ENCODE data around the gene FAM120A.
A peak's percentile ranks its signal among the peaks of the same experiment; 100 is the strongest.

FAM120A gene

DNA sequence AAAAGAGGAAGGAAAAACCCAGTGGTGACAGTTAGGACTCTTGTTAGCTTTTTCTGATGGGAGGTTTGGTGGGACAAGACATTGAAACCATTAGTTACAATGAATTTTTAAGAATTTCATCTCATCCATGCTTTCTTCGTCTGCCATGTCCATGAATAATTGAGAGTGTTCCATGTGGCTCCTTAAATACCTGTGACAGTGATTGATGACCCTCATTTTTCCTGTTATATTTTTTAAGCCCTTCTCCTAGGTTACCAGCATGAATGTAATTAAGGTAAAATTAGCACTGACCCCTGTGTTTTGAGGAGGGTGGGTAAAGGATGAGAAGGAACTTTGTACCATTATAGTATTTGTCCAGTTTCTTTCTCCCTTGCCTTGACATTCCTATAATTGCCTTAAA lies 101.4 kb downstream of the FAM120A start:
- H3K27ac Mint-ChIP-seq, result peak overlapping the region; percentile 21

DNA sequence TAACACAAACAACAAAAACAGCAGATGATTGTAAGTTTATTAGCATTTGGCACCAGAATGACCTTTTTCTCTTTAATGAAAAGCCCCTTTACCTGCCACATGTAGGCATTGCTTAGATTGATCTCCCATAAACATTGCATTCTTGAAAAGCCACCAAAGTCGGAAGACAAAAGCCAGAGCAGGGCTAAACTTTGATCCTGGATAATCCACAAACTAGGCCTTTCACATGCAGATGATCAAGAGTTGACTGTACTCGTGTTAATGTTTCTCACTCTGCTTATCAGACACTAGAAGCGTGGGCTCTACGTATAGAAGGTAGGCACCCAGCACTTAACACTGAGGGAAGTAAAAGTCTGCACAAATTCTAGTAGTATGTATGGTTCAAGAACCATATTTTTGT lies 103.9 kb downstream of the FAM120A start:
- Mint-ChIP-seq H3K27me3 (no peaks in the 10 kb centered on the region), H3K4me1 (no peaks in the 10 kb centered on the region), H3K4me3 (no peak overlapping the region), H3K9me3 (no peaks in the 10 kb centered on the region), H3K27ac (peak overlapping the region; percentile 59), H3K36me3 (peaks cover 30% of the 10 kb centered on the region)
- ATAC-seq (ENCODE audit: low read depth) (no peak), DNase-seq (ENCODE audit: low spot score in 2 of 2) (no peak)

More for the DNA sequence above, 101.4 kb downstream of the FAM120A start:
- Mint-ChIP-seq H3K9me3 (no peaks in the 10 kb centered on the region), H3K27me3 (no peaks in the 10 kb centered on the region), H3K36me3 (peaks cover 25% of the 10 kb centered on the region), H3K4me1 (no peaks in the 10 kb centered on the region), H3K4me3 (no peak overlapping the region)
- ATAC-seq (ENCODE audit: low read depth), result no peak
- no peak for DNase-seq (ENCODE audit: low spot score in 2 of 2)

- H3K27ac Mint-ChIP-seq, result no peak overlapping the region
- H3K4me3 Mint-ChIP-seq, result no peak overlapping the region
- no peaks in the 10 kb centered on the region for H3K4me1 Mint-ChIP-seq
- no peak for ATAC-seq (ENCODE audit: low read depth)
- H3K27me3 Mint-ChIP-seq, result no peaks in the 10 kb centered on the region
- no peak for DNase-seq (ENCODE audit: low spot score in 2 of 2)
- H3K36me3 Mint-ChIP-seq, result peaks cover 28% of the 10 kb centered on the region
- H3K9me3 Mint-ChIP-seq, result no peaks in the 10 kb centered on the region
These were observed 106.1 kb downstream of the FAM120A start for GRCh38 chr9:93557366-93558137.

- Mint-ChIP-seq H3K4me1 (no peaks in the 10 kb centered on the region), H3K27me3 (no peaks in the 10 kb centered on the region), H3K36me3 (peaks cover 29% of the 10 kb centered on the region), H3K9me3 (no peaks in the 10 kb centered on the region), H3K27ac (no peak overlapping the region), H3K4me3 (no peak overlapping the region)
- ATAC-seq (ENCODE audit: low read depth) (no peak), DNase-seq (ENCODE audit: low spot score in 2 of 2) (no peak)
These were observed 107.0 kb downstream of the FAM120A start for GRCh38 chr9:93558503-93558902.

GRCh38 chr9:93560991-93561390 lies 109.5 kb downstream of the FAM120A start:
- Mint-ChIP-seq H3K4me3 (no peak overlapping the region), H3K27ac (no peak overlapping the region), H3K4me1 (peaks cover 2% of the 10 kb centered on the region), H3K9me3 (no peaks in the 10 kb centered on the region), H3K36me3 (peaks cover 28% of the 10 kb centered on the region), H3K27me3 (no peaks in the 10 kb centered on the region)
- DNase-seq (ENCODE audit: low spot score in 2 of 2), result no peak
- ATAC-seq (ENCODE audit: low read depth), result no peak

- DNase-seq (ENCODE audit: low spot score in 2 of 2), result no peak
- Mint-ChIP-seq H3K27ac (no peak overlapping the region), H3K36me3 (peaks cover 22% of the 10 kb centered on the region)
These were observed 110.7 kb downstream of the FAM120A start for GRCh38 chr9:93562157-93562556.

GRCh38 chr9:93565089-93565488 lies 113.6 kb downstream of the FAM120A start:
- H3K9me3 Mint-ChIP-seq, result no peaks in the 10 kb centered on the region
- no peak for ATAC-seq (ENCODE audit: low read depth)

More at GRCh38 chr9:93562157-93562556, 110.7 kb downstream of the FAM120A start:
- no peak for ATAC-seq (ENCODE audit: low read depth)
- Mint-ChIP-seq H3K9me3 (no peaks in the 10 kb centered on the region), H3K4me1 (peaks cover 4% of the 10 kb centered on the region), H3K27me3 (no peaks in the 10 kb centered on the region), H3K4me3 (no peak overlapping the region)

DNA sequence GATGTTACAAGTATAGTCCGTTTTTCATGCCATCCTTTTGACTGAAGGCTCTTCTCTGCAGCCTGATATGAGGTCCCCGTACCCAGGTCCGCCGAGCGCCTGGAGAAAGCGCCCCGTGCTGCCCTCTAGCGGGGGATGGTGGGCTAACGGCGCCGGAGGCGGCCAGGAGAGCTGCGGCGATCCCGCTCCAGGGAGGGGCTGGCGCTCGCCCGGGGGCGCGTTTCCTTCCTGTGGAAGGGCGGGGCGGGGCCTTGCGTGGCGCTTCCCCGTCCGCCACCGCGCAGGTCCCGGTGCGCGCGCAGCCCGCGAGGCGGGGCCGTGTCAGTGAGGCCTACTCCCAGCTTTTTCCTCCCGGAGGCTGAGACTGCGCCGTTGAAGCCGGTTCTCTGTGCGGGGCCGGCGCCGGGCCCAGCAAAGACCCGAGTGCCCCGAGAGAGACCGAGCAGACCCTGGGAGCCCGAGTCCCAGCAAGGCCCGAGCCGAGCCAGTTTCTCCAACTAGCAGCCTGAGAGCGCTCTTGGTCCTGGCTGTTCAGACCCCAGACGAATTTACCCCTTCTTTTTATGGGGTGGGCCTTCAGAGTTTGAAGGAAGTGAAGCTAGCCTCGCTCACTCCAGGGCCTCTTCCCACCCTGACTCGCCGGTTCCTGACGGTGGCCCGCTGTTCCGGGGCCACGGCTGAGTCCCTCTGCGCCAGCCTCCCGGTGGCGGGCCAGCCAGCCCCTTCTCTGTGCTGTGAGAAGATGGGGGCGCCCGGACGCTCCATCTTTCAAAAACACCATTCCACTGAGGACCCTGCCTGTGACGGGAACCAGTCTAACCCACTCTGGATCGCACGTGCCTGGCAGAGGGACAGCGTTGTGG lies 115.2 kb downstream of the FAM120A start:
- ATAC-seq (ENCODE audit: low read depth) (peak; percentile 95), DNase-seq (ENCODE audit: low spot score in 2 of 2) (peak; percentile 100)
- Mint-ChIP-seq H3K4me1 (peaks cover 11% of the 10 kb centered on the region), H3K9me3 (peaks cover 2% of the 10 kb centered on the region), H3K36me3 (peaks cover 16% of the 10 kb centered on the region), H3K4me3 (peak overlapping the region; percentile 86), H3K27ac (peak overlapping the region; percentile 86), H3K27me3 (no peaks in the 10 kb centered on the region)

More at GRCh38 chr9:93565089-93565488, 113.6 kb downstream of the FAM120A start:
- H3K27ac Mint-ChIP-seq, result no peak overlapping the region
- no peak overlapping the region for H3K4me3 Mint-ChIP-seq
- no peak for DNase-seq (ENCODE audit: low spot score in 2 of 2)
- peaks cover 11% of the 10 kb centered on the region for H3K4me1 Mint-ChIP-seq
- peaks cover 14% of the 10 kb centered on the region for H3K36me3 Mint-ChIP-seq
- H3K27me3 Mint-ChIP-seq, result no peaks in the 10 kb centered on the region

DNA sequence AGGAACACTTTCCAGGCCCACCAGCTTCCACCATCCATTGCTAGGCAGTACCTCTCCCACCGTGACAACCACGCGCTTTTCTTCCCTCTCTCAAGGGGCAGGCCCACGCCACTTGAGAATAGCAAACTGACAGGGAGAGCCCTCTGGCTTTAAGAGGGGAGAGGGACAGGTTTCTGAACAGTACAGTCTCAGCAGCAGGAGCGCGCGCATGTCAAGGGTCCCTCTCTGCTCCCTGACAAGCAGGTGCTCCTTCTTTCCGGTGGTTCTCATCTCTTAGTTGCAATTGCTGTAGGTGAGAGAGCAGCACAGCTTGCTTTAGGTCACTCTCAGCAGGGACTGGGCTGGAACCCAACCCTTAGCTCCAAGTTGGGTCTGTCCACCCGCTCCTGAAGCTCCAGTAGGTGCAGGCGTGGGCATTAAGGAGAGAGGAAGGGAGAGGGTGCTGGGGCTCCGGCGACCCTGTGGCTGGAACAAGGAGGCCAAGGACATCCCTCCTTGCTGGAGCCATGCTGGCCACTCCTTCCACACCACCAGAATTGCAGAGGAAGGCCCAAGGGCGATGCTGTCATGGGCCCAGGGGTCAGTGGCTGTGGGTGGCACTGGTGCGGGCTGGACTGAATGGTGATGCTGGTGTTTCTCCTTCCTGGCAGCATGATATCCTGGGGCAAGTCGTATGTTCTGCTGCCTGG lies 115.9 kb downstream of the FAM120A start:
- Mint-ChIP-seq H3K4me3 (peak overlapping the region; percentile 86), H3K27me3 (no peaks in the 10 kb centered on the region), H3K4me1 (peaks cover 11% of the 10 kb centered on the region), H3K9me3 (peaks cover 2% of the 10 kb centered on the region), H3K27ac (peak overlapping the region; percentile 86), H3K36me3 (peaks cover 10% of the 10 kb centered on the region)
- no peak for ATAC-seq (ENCODE audit: low read depth)
- DNase-seq (ENCODE audit: low spot score in 2 of 2), result no peak

DNA sequence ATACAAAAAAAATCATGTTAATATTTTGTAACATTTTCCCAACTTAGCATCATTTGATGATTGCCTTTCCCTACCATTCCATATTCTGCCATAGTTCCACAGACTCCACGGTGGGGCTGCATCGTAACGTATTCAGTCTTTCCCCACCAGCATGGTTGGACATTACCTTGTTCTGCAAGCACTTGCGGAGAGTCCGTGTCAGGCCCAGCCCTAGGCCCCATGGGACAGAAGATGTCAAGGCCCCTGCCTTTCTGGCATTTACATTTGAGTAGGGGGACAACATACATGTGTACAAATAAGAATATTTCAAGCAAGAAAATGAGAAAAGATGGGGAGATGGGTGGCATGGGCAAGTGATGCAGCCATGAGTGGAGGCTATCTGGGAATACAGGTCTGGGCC lies 116.7 kb downstream of the FAM120A start:
- peaks cover 5% of the 10 kb centered on the region for H3K36me3 Mint-ChIP-seq
- H3K4me3 Mint-ChIP-seq, result no peak overlapping the region
- no peak for ATAC-seq (ENCODE audit: low read depth)
- no peak overlapping the region for H3K27ac Mint-ChIP-seq
- peaks cover 2% of the 10 kb centered on the region for H3K9me3 Mint-ChIP-seq
- H3K27me3 Mint-ChIP-seq, result no peaks in the 10 kb centered on the region
- no peak for DNase-seq (ENCODE audit: low spot score in 2 of 2)
- peaks cover 14% of the 10 kb centered on the region for H3K4me1 Mint-ChIP-seq

DNA sequence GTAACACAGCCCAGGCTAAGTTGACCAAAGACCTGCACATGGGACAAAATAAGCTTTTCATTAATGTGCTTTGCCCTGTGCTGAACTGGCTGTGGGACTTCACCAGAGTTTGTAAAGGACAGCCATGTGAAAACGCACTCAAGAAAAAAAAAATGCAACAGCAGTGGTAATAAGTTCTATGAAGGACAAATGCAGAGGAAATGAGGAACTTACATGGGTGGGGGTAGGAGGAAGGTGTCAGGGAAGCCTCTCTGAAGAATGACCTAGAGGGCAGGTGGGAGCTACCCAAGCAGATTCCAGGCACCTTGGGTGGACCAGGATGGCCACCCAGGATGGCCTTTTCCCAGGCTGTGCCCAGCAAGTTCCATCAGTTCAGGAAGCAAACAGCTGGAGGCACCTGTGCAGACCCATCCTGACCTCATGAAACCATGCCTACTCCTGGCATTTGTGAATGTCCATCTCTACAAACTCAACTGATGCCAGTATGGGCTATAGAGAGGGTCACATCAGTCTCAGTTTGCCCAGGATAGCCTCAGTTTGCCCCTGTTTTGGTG lies 118.2 kb downstream of the FAM120A start:
- DNase-seq (ENCODE audit: low spot score in 2 of 2), result no peak
- Mint-ChIP-seq H3K27ac (no peak overlapping the region), H3K27me3 (no peaks in the 10 kb centered on the region), H3K36me3 (peaks cover 2% of the 10 kb centered on the region), H3K9me3 (peaks cover 2% of the 10 kb centered on the region), H3K4me3 (no peak overlapping the region), H3K4me1 (peaks cover 18% of the 10 kb centered on the region)
- no peak for ATAC-seq (ENCODE audit: low read depth)

DNA sequence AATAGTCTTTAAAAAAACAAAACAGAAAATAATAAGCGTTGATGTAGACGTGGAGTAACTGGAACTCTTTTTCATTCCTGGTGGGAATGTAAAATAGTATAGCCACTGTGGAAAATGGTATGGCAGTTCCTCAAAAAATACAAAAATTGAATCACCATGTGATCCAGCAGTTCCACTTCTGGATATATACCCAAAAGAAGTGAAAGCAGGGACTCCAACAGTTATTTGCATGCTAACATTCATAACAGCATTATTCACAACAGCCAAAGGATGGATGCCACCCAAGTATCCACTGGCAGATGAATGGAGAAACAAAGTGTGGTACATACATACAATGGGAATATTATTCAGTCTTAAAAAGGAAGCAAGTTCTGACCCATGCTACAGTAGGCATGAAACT lies 120.7 kb downstream of the FAM120A start:
- Mint-ChIP-seq H3K36me3 (peaks cover 2% of the 10 kb centered on the region), H3K27me3 (no peaks in the 10 kb centered on the region), H3K27ac (no peak overlapping the region), H3K4me3 (no peak overlapping the region), H3K9me3 (peaks cover 2% of the 10 kb centered on the region), H3K4me1 (peaks cover 18% of the 10 kb centered on the region)
- ATAC-seq (ENCODE audit: low read depth) (no peak), DNase-seq (ENCODE audit: low spot score in 2 of 2) (no peak)

DNA sequence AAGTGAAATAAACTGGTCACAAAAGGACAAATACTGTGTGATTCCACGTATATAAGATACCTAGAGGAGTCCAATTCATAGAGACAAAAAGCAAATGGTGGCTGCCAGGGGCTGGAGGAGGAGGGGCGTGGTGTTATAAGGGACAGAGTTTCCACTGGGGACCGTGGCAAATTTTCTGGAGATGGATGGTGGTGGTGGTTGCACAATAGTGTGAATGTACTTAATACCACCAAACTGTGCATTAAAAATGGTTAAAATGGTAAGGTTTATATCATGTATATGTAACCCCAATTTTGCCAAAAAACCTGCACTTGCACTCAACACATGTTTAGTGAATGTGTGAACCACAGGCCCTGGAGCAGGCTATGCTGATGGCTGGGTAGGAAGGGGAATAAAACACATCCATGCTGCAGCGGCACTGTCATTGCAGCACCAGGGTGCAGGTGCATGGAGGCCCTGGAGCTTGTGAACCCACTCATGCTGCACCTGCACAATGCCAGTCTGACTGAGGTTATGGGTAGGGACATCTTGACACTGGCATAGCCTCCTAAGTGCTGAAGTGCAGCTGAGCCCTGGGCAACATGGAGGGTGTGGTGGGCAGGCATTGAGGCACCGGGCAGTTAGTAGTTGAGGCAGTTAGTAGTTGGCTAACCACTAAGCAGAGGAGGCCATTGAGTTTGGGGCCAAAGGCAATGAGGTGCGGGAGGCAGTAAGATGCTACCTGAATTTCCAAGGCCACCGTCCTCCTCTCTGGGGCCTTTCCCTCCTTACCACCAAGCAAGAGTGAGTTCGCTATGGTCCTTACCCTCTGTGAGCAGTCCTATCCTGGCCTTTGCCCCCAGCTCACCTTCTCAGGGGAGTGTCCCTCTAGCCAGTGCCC lies 121.4 kb downstream of the FAM120A start:
- Mint-ChIP-seq H3K36me3 (peaks cover 2% of the 10 kb centered on the region), H3K27me3 (no peaks in the 10 kb centered on the region), H3K4me3 (no peak overlapping the region), H3K9me3 (peaks cover 2% of the 10 kb centered on the region), H3K4me1 (peaks cover 22% of the 10 kb centered on the region), H3K27ac (no peak overlapping the region)
- DNase-seq (ENCODE audit: low spot score in 2 of 2) (no peak), ATAC-seq (ENCODE audit: low read depth) (no peak)

All from memory B cell (primary cell).